ENCODE data around the gene GRM7. TPM values are rescaled to one million over a fixed set of nuclear protein-coding genes. Genes with fewer than 3 reads are reported as not detected.
A peak's percentile ranks its signal among the peaks of the same experiment; 100 is the strongest.

GRM7 gene
- total and polyA plus RNA-seq, 12 donors, result 0.27 to 7.8 (median 3.2) TPM; not detected in 3

DNA sequence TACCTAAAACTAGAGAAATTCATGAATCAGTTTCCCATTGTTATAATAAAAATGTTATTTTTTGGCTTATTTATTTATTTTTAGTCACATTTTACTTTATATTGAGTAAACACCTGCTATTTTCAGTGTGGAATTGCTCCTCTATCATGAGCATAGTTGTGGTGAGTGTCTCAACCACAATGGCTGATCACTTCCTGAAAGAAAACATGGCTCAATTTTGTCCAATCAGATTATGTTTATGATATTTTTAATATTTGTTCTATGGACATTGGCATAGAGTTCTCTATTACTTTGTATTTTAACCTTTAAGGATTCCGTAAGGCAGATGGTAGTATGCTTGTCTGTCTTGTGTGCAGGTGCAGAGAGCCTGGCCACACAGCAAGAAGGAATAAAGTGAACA is 16.2 kb upstream of the GRM7 start:
- no peaks in the 10 kb centered on the region for H3K27me3 ChIP-seq
- H3K4me3 ChIP-seq, result no peak overlapping the region
- TF ChIP-seq, protein P1, sequence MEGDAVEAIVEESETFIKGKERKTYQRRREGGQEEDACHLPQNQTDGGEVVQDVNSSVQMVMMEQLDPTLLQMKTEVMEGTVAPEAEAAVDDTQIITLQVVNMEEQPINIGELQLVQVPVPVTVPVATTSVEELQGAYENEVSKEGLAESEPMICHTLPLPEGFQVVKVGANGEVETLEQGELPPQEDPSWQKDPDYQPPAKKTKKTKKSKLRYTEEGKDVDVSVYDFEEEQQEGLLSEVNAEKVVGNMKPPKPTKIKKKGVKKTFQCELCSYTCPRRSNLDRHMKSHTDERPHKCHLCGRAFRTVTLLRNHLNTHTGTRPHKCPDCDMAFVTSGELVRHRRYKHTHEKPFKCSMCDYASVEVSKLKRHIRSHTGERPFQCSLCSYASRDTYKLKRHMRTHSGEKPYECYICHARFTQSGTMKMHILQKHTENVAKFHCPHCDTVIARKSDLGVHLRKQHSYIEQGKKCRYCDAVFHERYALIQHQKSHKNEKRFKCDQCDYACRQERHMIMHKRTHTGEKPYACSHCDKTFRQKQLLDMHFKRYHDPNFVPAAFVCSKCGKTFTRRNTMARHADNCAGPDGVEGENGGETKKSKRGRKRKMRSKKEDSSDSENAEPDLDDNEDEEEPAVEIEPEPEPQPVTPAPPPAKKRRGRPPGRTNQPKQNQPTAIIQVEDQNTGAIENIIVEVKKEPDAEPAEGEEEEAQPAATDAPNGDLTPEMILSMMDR (IDR thresholded peaks at IDR 0.05), result no peak
- no peak for TF ChIP-seq POLR2A (IDR thresholded peaks at IDR 0.05)
- WGBS, 4 donors, result 90 to 100% (median 97%) methylated on average over 1 of the region's 1 CpG
- H3K36me3 ChIP-seq (replicated peaks in 1 of 2), result no peaks in the 10 kb centered on the region
- no peaks in the 10 kb centered on the region for H3K9me3 ChIP-seq (replicated peaks in 1 of 3)
- intact Hi-C loops (cut with DNase I), result no loop called here
- no peak for DNase-seq
- H3K4me1 ChIP-seq (replicated peaks in 1 of 2), result no peaks in the 10 kb centered on the region
- H3K27ac ChIP-seq, result no peak overlapping the region

DNA sequence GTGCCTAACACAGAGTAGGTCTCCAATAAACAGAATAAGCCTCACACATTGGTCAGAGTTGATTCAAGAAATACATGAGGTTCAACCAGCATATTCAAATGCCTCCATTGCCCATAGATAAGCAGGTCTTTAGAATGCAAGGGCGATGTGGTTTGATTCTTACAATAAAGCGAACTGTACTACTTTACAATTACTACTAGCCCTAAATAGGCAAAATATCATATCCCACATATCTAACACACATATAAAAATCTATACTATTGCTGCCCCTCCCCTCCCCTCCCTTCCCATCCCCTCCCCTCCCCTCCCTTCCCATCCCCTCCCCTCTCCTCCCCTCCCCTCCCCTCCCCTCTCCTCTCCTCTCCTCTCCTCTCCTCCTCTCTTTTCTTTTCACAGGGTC is 6.7 kb upstream of the GRM7 start:
- Histone ChIP-seq H3K36me3 (replicated peaks in 1 of 2) (no peaks in the 10 kb centered on the region), H3K4me3 (no peak overlapping the region), H3K9me3 (replicated peaks in 1 of 3) (no peaks in the 10 kb centered on the region), H3K27ac (no peak overlapping the region), H3K27me3 (no peaks in the 10 kb centered on the region), H3K4me1 (replicated peaks in 1 of 2) (no peaks in the 10 kb centered on the region)
- no peak for DNase-seq
- 64 to 84% (median 79%) methylated on average over 2 of the region's 2 CpGs for WGBS, 4 donors
- intact Hi-C loops (cut with DNase I), result no loop called here
- TF ChIP-seq POLR2A (IDR thresholded peaks at IDR 0.05), result no peak
- TF ChIP-seq, protein P1 (IDR thresholded peaks at IDR 0.05), result no peak

DNA sequence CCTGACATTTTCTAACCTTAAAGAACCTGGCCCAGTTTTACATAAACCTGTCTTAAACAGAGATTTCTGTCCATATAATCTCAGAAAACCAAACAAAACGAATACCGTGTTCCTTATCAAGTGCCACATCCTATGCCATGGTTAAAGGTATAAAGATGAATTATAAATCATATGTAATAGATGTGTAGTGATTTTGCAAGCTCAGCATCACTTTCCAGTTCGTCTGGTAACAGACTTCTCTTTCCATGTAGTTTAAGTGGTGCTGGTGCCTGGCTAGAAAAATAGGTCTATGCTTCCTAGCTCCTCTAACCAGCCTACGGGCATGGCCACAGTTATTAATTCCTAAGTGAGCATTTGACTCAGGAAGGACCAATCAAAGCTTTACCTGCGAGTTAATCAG is 3.4 kb upstream of the GRM7 start:
- no peaks in the 10 kb centered on the region for H3K4me1 ChIP-seq (replicated peaks in 1 of 2)
- no peaks in the 10 kb centered on the region for H3K9me3 ChIP-seq (replicated peaks in 1 of 3)
- TF ChIP-seq, protein P1 (IDR thresholded peaks at IDR 0.05), result no peak
- no peak for TF ChIP-seq POLR2A (IDR thresholded peaks at IDR 0.05)
- no peak overlapping the region for H3K27ac ChIP-seq
- no peak for DNase-seq
- no peaks in the 10 kb centered on the region for H3K36me3 ChIP-seq (replicated peaks in 1 of 2)
- WGBS, 4 donors, result 64 to 67% (median 65%) methylated on average over 5 of the region's 5 CpGs
- peaks cover 13% of the 10 kb centered on the region for H3K27me3 ChIP-seq
- no peak overlapping the region for H3K4me3 ChIP-seq
- intact Hi-C loops (cut with DNase I), result no loop called here

DNA sequence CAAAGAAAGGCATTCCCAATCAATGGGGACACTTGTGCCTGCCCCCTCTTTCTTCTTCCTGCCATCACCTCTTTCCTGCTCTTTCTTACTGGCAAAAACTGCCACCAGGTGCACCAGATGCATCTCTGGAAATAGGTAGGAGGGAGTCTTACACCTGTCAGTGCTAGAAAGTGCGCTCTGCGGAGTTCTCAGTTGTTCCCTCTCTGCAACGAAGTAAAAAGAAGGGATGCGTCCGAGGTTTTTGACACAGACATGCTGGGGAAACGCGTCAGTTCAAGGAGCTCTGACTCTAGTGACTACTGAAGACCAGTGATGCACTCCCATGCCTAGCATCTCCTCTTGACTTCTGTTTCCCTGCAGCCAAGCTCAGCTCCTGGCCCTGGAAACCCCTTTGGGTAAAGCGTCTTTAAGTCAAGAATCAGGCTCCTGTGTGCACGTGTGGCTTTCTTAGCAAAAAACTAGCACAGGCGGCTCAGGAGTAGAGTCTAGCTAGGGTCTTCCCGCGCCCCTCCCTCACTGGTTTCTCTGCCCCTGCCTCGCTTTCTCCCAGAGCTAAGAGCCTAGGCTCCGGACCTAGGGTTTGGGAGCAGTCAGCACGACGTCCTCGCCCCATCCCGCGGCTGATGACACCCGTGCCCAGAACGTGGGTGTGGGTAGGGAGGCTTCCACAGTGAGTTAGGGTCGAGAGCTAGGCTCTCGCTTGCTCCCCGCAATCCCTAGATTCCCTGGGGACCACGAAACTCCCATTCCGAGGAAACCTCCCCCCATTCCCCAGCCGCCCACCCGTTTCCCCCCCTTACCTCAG is 564 bp upstream of the GRM7 start:
- DNase-seq, result no peak
- H3K4me3 ChIP-seq, result no peak overlapping the region
- intact Hi-C loops (cut with DNase I), result no loop called here
- no peak for TF ChIP-seq POLR2A (IDR thresholded peaks at IDR 0.05)
- TF ChIP-seq, protein P1 (IDR thresholded peaks at IDR 0.05), result no peak
- no peaks in the 10 kb centered on the region for H3K4me1 ChIP-seq (replicated peaks in 1 of 2)
- 5 to 11% (median 7%) methylated on average over 13 to 28 of the region's 28 CpGs for WGBS, 4 donors
- no peaks in the 10 kb centered on the region for H3K9me3 ChIP-seq (replicated peaks in 1 of 3)
- H3K27ac ChIP-seq, result peak overlapping the region in 1 of 5 donors; percentile 44
- H3K36me3 ChIP-seq (replicated peaks in 1 of 2), result no peaks in the 10 kb centered on the region
- peaks cover 13% of the 10 kb centered on the region for H3K27me3 ChIP-seq

All from adrenal gland (tissue), 12 donors.